GM12801 (cell line): ENCODE data around the gene LGI4.

ENCODE experiments used
- TF ChIP-seq, protein P1 (sequence below): IDR thresholded peaks from one replicate; pipeline ENCODE4 v1.5.1; 2011; ENCODE audit warnings: control low read depth; ENCODE audit not compliant: insufficient read length; ENCODE audit errors: extremely low read depth

The LGI4 gene

DNA sequence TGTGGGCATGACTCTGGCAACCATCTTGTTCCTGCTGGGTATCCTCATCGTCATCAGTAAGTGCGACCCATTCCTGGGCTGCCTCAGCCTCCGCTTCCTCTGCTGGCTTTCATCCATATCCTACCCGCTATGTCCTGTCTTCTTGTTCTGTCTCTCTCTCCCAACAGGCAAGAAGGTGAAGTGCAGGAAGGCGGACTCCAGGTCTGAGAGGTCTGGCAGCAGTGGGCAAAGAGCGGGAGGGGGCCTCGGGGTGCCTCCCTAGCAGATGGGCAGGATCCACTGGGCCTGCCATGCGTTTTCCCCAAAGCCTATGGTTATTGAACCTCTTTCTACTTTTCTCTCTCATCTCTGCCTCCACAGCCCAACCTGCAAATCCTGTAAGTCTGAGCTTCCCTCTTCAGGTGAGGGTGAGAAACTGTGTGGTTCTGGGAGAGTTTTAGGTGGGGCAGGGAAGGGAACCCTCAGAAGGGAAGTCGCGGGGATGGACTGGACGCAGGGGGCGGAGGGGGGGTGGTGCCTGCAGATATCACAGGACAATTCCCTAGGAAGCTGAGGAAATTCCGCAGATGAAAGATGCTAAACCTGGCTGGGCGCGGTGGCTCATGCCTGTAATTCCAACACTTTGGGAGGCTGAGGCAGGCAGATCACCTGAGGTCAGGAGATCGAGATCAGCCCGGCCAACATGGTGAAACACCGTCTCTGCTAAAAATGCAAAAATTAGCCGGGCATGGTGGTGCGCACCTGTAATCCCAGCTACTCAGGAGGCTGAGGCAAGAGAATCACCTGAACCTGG, 16.6 kb upstream of the LGI4 start:
- TF ChIP-seq, protein P1, sequence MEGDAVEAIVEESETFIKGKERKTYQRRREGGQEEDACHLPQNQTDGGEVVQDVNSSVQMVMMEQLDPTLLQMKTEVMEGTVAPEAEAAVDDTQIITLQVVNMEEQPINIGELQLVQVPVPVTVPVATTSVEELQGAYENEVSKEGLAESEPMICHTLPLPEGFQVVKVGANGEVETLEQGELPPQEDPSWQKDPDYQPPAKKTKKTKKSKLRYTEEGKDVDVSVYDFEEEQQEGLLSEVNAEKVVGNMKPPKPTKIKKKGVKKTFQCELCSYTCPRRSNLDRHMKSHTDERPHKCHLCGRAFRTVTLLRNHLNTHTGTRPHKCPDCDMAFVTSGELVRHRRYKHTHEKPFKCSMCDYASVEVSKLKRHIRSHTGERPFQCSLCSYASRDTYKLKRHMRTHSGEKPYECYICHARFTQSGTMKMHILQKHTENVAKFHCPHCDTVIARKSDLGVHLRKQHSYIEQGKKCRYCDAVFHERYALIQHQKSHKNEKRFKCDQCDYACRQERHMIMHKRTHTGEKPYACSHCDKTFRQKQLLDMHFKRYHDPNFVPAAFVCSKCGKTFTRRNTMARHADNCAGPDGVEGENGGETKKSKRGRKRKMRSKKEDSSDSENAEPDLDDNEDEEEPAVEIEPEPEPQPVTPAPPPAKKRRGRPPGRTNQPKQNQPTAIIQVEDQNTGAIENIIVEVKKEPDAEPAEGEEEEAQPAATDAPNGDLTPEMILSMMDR = no peak

DNA sequence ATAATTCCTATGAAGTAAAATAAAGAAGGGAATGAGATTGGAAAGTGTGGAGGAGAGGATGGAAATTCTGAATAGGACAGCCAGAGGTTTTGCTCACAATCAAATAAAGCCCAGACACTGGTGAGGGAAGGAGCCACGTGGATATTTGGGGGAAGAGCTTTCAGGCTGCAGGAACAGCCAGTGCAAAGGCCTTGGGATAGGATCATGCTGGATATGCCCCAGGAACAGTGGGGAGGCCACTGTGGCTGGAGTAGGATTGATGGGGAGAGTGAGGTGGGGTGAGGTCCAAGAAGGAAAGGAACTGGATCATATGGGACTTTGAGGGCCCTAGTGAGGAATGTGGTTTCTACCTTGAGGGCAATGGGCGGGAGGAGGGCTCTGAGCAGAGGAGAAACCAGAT, 15.6 kb upstream of the LGI4 start:
- TF ChIP-seq, protein P1 = no peak

DNA sequence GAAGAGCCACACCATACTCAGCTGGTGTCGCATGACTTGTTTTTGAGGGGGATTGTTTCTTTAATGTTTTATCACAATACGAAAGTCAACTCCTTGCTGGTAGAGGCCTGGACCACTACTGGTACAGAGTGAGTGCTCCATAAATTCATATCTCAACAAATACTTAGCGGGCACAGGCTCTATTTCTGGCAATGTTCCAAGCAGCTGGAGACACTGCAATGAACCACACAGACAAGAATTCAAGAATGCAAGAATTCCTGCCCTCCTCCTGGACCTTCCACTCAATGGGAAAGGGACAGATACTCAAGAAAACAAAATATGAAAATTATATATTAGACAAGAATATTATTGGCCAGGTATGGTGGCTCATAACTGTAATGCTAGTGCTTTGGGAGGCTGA, 14.6 kb upstream of the LGI4 start:
- TF ChIP-seq, protein P1 = no peak

DNA sequence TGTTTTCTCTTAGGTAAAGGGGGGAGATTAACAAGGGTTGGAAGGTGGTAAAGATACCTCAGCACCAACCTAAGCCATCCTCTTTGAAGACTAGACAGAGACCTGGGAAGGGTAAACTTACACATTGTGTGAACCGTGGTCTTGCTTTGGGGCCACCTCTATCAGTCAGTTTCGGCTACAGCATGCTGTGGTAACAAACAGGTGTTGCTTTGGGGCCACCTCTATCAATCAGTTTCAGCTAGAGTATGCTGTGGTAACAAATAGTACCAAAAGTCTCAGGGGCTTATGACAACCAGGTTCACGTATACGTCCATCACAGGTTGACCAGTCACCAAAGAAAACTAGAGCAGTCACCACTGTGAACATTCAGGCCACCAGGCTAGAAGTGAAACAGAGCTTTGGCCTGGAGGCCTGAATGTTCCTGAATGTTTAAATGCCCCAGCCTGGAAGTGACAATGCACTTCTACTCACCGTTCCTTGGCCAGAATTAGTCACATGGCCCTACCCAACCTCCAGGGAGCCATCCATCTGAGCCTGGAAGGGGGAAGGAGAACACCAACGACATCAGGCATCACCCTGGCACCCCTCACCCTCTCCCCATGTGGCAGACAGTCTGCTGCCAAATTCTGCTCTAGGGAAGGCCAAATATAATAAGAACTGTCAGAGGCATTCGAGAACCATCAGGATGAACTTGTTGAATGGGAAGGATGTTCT, 12.0 kb upstream of the LGI4 start:
- TF ChIP-seq, protein P1 = no peak

DNA sequence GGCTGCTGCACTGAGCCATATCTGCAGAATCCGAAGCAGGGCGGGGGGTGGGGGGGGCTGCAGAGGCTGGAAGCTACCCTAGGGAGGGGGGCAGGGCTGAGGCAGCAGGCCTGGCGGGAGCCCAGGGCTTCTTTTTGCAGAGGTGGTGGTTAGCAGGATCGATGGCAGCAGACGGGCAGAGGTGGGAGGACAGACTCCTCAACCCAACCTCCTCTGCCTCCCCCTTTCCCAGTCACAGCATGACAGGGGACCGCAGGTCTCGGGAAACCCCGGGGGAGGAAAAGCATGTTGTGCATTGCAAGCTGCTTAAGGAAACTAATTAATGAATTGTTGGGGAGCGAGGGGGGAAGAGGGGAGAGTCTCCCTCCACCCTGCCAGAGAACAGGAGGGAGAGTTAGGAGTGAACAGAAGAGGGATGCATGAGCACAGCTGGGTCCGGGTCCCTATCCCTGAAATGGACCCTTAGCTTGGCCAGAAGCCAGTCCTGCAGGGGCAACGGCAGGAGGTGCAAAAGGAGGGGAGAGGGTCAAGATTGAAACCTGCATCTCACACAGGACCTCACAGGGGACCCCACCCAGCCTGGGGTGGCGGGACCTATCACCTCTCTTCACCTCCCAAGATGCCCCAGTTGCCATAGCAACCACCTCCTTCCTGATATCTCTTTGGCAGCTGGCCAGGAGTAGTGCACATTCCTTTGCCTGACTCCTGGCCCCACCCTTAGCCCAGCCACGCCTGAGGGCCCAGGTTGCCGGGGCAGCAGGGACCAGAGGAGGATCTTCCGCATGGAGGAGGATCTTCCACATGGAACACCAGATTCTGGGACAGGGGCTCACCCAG, 10.0 kb upstream of the LGI4 start:
- TF ChIP-seq, protein P1 = no peak

DNA sequence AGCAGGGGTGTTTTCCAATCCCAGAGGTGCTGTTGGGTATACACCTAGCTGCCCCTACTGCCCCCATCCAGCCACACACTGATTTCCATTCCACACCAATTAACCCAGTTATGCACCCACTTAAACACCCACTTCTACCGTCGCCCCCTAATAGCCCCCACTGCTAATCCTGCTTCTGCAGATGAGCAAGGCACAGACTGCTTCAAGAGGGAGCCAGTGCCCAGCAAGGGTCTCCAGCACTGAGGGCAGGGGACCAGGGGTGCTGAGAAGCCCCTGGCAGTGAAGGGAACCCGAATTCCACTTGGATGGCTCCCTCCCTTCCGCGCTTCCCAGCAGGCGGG, 9.4 kb upstream of the LGI4 start:
- TF ChIP-seq, protein P1 = no peak

DNA sequence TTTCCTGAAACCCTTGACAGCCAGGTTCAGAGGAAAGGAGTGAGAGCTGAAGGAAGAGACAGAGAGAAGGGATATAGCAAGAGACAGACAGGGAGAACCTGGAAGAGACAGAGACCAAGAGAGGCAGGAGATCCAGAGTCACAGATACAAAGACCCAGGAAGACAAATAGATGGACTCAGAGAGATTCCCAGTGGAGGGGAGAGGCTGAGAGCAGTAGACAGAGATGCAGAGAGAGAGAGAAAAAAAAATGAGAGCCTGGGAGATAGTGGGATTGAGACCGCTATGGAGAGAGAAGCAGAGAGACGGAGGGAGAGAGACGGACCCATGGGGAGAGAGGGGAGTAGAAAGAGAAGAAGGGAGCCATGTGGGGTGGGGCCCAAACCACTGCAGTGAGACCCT, 9.0 kb upstream of the LGI4 start:
- TF ChIP-seq, protein P1 = no peak
